NCI-H460 (cell line): ENCODE data around the gene WDR3. TPM values are rescaled to one million over a fixed set of nuclear protein-coding genes. Genes with fewer than 3 reads are reported as not detected.

Source experiments
- DNase-seq: peaks from one replicate; pipeline ENCODE4 v3.0.0-alpha.2; 2016; ENCODE audit warnings: low read depth; ENCODE audit errors: extremely low read depth
- total RNA-seq: library from RNA; depleted of rRNA; stranded (reverse); fragments of >200 nt; shearing (Covaris generic); gene quantifications from 2 replicates; pipeline ENCODE4 v1.2.3, GENCODE V29; 2014

Gene WDR3
- total RNA-seq, 1 experiment from 2014 or later = 28.4 TPM

DNA sequence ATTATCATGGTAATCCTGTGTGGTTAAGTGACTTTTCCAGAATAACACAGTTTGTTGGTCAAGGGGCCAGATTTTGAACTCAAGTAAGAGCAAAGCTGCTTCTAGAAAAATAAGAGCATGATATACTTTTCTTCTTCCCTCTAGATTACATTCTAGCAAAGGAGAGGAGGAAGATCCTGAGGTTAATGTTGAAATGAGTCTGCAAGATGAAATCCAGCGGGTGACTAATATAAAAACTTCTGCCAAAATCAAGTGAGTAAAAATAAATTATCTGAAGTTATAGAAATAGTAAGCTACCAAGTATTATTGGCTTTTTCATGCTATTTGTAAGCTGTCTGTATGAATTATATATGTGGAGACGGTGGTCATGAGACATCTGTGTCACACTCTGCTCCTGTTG lies 12.8 kb downstream of the WDR3 start:
- DNase-seq = no peak

DNA sequence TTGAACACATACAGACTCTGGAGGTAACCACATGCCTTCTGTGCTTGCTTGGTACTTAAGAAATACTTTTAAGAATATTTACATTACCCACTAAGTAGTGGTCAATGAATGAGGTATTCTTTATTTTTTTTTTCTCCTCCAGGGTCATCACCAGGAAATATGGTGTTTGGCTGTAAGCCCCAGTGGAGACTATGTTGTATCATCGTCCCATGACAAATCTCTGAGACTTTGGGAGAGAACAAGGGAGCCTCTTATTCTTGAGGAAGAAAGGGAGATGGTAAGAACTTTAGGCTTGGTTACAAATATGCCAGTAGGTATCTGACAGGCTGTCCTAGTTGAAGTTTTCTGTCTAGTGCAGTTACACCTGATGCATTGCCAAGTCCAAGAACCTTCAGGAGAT lies 22.8 kb downstream of the WDR3 start:
- DNase-seq = no peak

DNA sequence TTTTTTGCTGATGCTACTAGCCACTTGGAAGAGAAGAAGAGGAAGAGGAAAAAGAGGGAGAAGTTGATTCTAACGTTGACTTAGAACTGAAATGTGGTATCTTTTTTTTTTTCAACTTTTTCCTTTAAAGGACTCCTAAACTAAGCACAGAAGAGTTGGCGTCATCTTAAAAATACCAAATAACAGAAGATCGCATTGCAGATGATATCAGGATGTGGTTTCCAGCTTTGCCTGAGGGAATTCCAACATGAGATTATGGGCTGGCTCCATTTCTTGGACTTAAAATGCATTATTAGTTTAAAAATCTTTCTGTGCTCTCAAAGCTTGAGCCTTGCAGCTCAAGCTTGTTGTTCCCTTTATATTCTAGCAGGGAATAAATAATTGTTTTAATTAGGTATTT lies 29.8 kb downstream of the WDR3 start:
- no peak for DNase-seq

DNA sequence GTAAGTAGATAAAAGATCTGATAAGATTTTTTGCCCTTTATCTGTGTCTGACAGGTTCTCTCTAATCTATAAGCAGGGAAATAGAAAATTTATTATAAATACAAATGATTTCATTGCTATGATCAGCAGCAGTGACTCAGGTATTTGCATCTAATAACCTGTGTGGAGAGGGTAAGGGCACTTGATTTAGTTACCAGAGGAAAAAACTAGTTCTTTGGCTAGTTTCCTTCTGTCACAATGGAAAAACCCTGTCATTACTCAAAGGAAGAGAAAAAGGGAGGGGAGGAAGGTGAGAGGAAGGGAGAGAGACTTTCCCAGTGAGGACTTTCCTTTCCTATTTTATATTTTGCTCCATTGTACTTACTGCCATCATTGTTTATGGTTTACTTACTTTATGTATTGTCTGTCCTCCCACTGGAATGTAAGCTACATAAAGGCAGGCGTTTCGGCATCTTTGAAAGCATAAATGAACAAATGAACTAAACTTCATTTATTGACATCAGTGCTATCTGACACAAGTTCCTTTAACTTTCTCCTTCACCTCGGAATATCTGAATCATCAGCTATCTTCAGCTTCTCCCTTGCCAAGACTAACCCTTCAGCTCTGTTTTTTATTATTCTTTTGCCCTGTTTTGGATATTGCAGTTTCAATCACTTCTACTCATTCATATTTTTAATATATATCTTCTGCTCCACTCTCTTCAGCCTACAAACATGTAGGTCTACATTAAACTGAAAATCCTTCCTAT lies 34.9 kb downstream of the WDR3 start:
- no peak for DNase-seq

DNA sequence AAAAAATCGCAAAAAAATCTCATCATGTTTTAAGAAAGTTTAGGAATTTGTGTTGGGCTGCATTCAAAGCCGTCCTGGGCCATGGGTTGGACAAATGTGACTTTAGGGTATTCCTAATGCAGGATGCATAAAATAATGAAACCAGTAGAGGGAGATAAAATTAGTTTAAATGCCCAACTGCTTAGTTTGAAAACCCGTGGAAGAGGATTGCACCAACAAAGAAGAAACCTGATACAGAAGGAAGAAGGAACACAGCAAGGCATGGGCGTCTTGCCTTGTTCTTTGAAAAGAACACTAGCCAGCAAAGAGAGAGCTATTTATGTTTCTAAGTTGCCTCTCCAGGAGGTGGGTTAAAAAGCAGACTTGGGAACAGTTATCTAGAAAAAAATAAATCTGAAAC lies 37.9 kb downstream of the WDR3 start:
- peak; percentile 0 for DNase-seq

DNA sequence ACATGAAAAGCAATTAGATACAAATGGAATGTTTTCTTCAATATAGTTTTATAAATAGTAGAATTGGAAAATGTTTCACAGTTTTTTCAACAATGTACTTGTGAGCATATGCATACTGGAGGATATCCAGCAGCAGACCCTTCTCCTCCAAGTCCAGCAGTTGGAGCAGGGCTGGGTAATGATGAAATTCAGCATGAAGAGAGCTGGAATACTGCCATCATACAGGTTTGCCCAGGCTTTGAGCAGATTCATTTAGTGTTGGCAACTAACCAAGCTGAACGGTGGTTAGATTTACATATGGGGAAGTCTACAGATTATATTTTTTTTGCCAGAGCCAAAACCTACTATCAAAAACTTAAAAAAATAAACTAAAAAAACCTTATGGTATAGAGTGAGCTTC lies 38.3 kb downstream of the WDR3 start:
- DNase-seq = no peak

DNA sequence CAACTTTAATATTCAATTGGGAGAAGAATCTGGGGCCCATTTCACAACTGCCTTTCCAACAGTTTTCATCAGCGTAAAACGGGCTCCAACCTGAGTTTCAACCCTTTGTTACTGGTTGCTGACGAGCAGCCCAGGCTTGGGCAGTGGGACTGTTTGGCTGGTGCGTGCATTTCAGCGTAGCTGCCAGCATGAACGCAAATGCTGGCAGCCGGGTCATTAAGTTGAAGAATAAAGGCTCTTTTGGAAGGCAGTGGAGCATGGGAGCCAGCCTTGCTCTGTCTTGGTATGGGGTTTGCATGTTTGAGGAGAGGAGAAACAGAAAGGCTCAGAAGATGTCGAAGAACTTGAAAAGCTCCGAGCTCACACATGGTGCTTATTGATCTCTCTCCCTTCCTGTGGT lies 40.7 kb downstream of the WDR3 start:
- no peak for DNase-seq

DNA sequence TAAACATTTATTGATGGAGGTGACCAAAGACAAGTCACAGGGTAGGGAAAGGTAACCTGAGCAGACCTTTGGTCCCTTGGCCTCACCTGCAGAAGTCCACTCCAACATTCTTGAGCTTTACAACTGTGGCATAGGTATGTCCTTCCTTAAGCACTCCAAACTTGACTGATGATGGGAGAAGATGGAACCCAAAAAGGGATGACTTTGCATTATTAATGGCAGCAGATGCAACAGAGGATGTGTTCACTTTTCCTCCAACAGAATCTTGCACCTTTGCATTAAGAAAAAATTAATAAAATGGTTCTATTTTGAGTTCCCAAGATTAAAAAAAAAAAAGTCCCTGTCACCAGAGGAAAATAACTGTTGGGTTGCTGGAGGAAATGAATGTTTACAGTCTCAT lies 42.2 kb downstream of the WDR3 start:
- DNase-seq = no peak

DNA sequence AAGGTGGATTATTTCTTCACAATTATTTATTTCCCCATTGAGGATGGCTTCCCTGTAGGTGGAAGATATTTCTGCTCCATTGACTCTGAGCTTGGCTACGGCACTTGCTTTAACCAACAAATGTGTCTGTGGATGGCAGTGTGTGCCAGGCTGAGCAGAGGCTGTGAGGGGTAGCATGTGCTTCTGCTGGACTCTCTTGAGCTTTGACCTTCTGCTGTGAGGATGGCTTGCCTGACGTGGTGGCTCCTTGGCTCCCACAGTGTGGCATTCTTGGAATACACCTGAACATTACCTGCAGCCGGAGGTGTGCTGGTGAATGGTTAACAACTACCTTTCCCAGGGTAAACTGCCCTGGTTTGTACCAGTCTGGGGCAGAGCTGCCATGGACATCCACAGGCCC lies 46.8 kb downstream of the WDR3 start:
- no peak for DNase-seq

DNA sequence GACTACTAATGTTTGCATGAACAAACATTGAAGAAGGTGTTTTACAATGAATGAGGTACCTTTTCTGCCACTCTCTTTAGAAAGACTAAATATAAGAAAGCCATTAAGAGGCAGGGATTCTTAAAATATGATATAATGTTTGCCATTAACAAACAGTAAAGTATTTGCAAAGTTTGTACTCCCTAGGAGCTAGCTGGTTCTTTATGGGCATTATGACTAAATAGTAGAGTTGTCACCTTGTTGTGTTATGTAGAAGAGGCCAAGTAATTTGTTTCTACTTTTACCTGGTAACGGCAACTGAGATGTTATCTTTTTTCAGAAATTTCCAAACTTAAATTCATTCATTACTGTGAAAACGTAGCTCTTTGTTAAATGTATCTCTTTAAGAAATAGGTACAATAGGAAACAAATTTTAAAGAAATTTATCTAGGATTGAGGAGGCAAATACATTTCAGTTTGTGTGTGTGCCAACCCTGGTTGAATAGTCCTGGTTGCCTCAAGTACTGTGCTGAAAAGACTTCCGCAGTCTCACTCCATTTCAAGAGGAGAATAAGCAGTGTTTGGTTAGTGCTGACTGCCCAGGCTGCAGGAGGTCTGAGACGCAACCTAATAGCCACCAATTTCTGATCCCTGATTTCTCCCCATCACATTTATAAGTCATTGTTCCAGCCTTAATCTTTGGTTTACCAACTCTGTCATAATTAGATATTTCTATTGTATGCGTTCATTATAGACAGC lies 52.1 kb downstream of the WDR3 start:
- DNase-seq = no peak

DNA sequence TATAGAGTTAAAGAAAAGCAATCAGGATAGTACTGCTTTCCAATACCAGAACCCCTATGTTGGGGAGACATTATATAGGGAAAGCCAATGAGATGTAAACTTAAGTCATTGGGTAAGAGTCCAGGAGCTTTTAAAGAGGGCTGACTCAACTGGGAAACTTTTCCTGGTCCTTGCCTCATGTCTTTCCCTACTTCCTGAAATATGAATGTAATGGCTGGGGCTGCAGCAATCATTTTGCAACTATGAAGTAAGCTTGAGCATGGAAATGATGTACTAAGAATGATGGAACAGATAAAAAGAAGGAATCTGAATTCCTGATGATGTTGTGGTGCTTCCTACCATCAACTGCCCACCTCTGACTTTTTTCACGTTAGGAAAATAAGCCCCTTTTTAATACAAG lies 55.7 kb downstream of the WDR3 start:
- DNase-seq = no peak

DNA sequence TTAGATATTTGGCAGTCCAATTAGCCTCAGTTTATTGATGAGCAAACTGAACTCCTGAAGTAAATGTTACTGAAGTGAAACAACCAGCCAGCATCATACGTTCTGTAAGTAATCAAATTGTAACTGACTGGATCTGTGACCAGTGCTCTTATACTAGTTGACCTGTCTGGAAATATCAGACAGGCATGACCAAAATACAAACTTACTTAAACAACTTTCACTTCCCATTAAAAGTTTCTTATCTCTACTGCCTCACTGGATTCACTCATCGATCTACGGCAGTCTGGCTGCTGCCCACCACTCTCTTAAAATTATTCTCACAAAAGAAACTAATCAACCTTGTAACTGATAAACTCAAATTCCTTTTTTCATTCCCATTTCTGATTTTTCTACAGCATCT lies 56.4 kb downstream of the WDR3 start:
- no peak for DNase-seq

DNA sequence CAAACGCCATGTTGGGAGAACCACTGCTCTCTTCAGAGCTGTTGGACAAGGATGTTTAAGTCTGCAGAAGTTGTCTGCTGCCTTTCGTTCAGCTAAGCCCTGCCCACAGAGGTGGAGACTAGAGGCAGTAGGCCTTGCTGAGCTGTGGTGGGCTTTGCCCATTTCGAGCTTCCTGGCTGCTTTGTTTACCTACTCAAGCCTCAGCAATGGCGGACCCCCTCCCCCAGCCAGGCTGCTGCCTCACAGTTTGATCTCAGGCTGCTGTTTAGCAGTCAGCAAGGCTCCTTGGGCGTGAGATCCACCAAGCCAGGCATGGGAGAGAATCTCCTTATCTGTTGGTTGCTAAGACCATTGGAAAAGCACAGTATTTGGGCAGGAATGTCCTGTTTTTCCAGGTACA lies 74.8 kb downstream of the WDR3 start:
- DNase-seq = no peak

DNA sequence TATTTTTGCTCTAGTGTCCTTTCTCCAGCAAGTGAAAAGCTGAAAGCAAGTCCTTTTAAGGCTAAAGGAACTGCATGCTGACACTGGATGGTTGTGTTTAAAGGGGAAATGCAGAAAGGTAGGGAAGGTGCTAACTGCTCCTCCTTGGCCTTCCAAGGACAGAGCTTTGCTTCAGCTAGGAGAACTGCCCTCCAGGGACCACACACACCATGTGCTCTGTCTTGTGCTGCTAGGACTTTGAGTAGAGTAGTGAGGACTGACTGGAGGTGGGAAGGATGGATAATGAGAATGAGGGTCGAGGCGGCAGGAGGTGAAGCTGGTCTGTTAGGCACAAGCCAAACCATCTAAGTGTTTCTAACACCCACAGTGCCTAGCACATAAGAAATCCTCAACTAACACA lies 77.9 kb downstream of the WDR3 start:
- DNase-seq = no peak

DNA sequence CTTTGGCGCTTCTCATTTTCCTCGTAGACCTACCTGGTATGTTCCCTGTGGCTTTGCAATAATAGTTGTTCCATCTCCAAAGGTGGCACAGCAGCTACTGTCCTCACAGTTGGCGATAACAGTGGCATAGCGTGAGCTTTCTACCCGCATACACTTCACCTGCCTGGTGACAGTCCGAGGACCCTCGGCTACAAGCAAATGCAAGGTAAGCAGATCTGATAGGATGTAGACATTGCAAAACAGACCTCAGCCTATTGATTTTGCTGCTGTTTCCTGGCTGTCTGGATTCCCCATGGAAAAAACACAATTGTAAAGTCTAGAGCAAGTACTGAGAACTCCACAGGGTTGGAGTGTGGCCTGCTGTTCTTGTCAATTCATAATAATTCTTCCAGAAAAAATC lies 78.5 kb downstream of the WDR3 start:
- no peak for DNase-seq

DNA sequence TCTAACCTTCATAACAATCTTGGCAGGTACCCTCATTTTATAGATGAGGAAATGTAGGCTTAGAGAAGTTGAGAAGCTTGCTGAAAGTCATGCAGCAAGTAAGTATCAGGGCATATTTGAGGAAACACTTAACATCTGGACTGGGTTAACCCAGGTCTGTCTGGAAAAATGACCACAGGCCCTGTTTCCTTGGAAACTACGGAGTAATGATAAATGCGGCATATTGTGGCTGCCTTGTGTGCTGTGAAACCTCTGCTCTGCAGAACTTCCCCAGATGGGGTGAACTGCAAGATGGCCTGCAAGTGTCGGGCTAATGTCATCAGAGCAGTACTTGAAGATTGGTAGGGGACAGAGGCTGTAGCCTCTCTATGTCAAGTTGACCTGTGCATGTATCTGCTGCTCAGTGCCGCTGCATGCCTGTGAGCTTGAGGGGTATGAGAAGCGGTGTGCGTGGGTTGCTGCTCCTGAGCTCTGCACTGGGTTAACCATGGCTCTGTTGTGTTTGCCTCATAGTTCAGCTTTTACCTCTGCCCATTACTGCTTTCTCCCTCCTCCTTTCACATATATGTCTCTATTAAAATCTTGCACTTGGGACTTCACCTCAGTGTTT lies 83.1 kb downstream of the WDR3 start:
- no peak for DNase-seq

DNA sequence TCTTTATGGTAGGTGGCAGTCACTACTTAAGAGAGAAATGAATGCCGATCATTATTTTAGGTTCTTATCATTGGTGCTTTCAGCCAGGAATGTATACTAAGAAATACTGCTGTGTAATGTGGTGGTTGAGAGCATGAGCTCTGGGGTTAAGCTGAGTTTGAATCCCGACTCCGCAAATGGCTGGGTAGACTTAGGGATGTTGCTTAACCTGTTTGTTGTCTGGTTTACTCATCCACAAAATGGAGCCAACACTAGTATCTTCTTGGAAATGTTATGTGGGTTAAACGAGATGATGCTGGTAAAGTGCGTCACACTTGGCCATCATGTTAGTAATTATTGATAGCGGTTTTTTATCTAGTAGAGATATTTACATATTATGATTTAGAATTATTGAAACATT lies 83.8 kb downstream of the WDR3 start:
- no peak for DNase-seq

DNA sequence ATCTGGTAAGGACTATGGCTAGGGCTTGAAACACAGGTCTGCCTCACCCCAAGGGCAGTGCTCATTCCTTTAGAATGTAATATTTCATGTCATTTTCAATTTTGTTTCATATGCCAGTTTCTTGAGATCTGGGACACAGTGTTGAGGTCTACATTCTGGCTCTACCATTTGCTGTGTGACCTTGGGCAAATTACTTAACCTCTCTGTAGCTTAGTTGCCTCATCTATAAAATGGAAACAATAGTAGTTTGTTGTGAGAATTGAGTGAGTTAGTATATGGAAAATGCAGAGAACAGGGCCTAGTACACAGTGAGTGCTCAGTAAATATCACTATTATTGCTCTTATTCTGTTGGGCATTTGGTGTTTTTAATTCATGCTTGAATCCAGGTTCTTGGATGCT lies 84.4 kb downstream of the WDR3 start:
- DNase-seq = no peak
